PC-9 (cell line): ENCODE data around the gene TGFB1.

ENCODE experiments used
- EZH2 ChIP-seq: fragments of 200-600 bp; sonication (generic); IDR thresholded peaks from 2 replicates; pipeline ENCODE4 v1.8.0; 2017; ENCODE audit warnings: antibody characterized with exemption, low read depth
- TF ChIP-seq, protein P1 (sequence below): fragments of 200-600 bp; sonication (generic); conservative IDR thresholded peaks from 2 replicates; pipeline ENCODE4 v1.6.1; 2017; ENCODE audit warnings: mixed run types, antibody characterized with exemption, mild to moderate bottlenecking, moderate library complexity

- no peak for TF ChIP-seq EZH2
- TF ChIP-seq, protein P1, sequence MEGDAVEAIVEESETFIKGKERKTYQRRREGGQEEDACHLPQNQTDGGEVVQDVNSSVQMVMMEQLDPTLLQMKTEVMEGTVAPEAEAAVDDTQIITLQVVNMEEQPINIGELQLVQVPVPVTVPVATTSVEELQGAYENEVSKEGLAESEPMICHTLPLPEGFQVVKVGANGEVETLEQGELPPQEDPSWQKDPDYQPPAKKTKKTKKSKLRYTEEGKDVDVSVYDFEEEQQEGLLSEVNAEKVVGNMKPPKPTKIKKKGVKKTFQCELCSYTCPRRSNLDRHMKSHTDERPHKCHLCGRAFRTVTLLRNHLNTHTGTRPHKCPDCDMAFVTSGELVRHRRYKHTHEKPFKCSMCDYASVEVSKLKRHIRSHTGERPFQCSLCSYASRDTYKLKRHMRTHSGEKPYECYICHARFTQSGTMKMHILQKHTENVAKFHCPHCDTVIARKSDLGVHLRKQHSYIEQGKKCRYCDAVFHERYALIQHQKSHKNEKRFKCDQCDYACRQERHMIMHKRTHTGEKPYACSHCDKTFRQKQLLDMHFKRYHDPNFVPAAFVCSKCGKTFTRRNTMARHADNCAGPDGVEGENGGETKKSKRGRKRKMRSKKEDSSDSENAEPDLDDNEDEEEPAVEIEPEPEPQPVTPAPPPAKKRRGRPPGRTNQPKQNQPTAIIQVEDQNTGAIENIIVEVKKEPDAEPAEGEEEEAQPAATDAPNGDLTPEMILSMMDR, result no peak
Observed at GRCh38 chr19:41363753-41364523, 10.2 kb upstream of the TGFB1 start, which contains the start of gene B9D2.
